Measurements from ENCODE around the gene BLMH.

BLMH gene

DNA sequence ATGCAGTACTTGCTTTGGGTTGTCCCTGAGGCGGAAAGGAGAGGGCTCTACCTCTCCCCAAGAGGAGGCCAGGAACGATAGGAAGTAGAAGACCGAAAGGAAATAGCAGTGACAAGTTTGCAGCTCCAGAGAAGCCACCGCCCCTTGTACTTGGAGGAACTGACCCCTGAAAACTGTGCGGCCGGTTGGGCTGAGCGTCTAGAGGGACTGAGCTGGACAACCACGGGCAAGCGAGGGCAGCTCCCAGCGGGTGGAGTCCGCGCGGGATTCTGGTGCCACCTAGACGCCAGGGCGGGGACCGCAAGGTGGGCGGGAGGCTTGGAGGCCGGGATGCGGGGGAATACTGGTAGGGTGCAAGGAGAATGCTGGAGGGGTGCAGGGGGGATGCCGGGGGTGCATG lies 55.0 kb downstream of the BLMH start:
- TF ChIP-seq, protein P1, sequence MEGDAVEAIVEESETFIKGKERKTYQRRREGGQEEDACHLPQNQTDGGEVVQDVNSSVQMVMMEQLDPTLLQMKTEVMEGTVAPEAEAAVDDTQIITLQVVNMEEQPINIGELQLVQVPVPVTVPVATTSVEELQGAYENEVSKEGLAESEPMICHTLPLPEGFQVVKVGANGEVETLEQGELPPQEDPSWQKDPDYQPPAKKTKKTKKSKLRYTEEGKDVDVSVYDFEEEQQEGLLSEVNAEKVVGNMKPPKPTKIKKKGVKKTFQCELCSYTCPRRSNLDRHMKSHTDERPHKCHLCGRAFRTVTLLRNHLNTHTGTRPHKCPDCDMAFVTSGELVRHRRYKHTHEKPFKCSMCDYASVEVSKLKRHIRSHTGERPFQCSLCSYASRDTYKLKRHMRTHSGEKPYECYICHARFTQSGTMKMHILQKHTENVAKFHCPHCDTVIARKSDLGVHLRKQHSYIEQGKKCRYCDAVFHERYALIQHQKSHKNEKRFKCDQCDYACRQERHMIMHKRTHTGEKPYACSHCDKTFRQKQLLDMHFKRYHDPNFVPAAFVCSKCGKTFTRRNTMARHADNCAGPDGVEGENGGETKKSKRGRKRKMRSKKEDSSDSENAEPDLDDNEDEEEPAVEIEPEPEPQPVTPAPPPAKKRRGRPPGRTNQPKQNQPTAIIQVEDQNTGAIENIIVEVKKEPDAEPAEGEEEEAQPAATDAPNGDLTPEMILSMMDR (conservative IDR thresholded peaks at IDR 0.05; ENCODE audit: low read depth), result peak; percentile 42
- DNase-seq (ENCODE audit: low spot score), result peak; percentile 55
- POLR2A ChIA-PET (ENCODE audit: low non-redundant PET), result no interaction called here
- CTCF ChIA-PET, result interaction anchor here (0.5 to 3.0 kb wide), 9 partner anchors 19 to 452 kb away, joined by 3 to 22 read pairs (median 4); no protein-coding TSS in a partner anchor
- no peak overlapping the region for H3K27ac ChIP-seq

- DNase-seq (ENCODE audit: low spot score), result no peak
- ChIA-PET CTCF (interaction anchor here (0.5 to 3.0 kb wide), 8 partner anchors 34 to 452 kb away, joined by 3 to 22 read pairs (median 4); no protein-coding TSS in a partner anchor), POLR2A (ENCODE audit: low non-redundant PET) (no interaction called here)
- no peak overlapping the region for H3K27ac ChIP-seq
- TF ChIP-seq, protein P1 (conservative IDR thresholded peaks at IDR 0.05; ENCODE audit: low read depth), result no peak
Measured at GRCh38 chr17:30236297-30236624, 55.5 kb downstream of the BLMH start.

GRCh38 chr17:30235386-30236296 lies 56.1 kb downstream of the BLMH start, which contains the start of gene SLC6A4:
SLC6A4 (minus strand) TSS chr17:30235697; CDS start chr17:30221958, 13,739 bp downstream.
- CTCF ChIA-PET, result interaction anchor here (0.6 to 3.0 kb wide), 8 partner anchors 13 to 173 kb away, joined by 3 to 22 read pairs (median 4); no protein-coding TSS in a partner anchor
- no peak within 1 kb of the TSS for H3K27ac ChIP-seq
- TF ChIP-seq, protein P1 (conservative IDR thresholded peaks at IDR 0.05; ENCODE audit: low read depth), result no peak
- DNase-seq (ENCODE audit: low spot score), result no peak
- POLR2A ChIA-PET (ENCODE audit: low non-redundant PET), result no interaction called here

DNA sequence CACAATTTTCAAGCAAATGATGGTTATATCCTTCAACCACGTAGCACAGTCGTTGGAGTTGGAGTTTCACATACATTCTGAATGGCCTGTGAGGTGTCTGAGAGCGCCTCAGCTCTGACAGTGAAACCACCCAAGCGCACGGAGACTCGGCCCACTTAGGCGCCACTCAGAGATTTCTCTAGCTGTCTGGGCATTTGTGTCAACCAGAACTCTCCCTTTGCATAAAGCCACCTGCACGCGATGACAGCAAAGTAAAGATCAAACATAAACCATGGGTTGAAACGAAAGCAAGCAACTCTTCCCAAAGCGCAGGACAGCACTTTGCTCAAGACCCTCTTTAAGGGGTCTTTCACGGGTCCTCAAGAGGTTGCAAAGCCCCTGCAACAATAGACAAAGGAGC lies 56.8 kb downstream of the BLMH start:
- no peak overlapping the region for H3K27ac ChIP-seq
- no peak for DNase-seq (ENCODE audit: low spot score)
- ChIA-PET POLR2A (ENCODE audit: low non-redundant PET) (no interaction called here), CTCF (interaction anchor here (1.0 to 3.0 kb wide), 4 partner anchors 14 to 173 kb away, joined by 3 to 22 read pairs (median 4); no protein-coding TSS in a partner anchor)
- TF ChIP-seq, protein P1 (conservative IDR thresholded peaks at IDR 0.05; ENCODE audit: low read depth), result no peak

GRCh38 chr17:30234296-30234695 lies 57.4 kb downstream of the BLMH start:
- no peak overlapping the region for H3K27ac ChIP-seq
- TF ChIP-seq, protein P1 (conservative IDR thresholded peaks at IDR 0.05; ENCODE audit: low read depth), result no peak
- DNase-seq (ENCODE audit: low spot score), result no peak
- ChIA-PET POLR2A (ENCODE audit: low non-redundant PET) (no interaction called here), CTCF (interaction anchor here (1.0 to 3.0 kb wide), 3 partner anchors 109 to 172 kb away, joined by 3 to 22 read pairs (median 4); no protein-coding TSS in a partner anchor)

DNA sequence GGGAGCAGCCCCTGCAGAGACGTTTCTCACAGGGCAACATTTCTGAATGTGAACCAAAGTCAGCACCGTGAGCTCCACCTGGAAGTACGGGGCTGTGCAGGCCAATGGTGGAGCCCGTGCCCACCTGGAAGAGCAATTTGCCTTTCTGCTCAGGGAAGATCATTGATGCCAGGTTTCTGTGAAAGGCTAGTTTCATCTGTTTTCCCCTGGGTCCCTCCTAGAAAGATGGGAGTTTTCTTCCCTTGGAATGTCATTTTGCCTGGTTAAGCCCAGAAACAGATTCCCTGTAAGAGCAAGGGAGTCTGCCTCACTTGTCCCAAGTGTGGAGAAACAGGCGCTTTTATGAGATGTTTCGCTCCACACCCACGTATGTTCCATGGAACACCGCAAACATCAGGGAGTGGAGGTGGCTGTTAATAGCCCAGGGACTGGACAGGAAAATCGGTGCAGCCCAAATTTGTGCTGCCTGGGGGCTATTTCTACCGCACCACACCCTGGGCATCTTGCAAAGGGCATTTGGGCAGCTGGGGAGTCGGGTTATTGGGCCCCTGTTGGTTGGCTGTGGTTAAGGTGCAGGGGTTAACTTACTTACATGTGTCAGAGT lies 58.8 kb downstream of the BLMH start:
- TF ChIP-seq, protein P1 (conservative IDR thresholded peaks at IDR 0.05; ENCODE audit: low read depth), result no peak
- DNase-seq (ENCODE audit: low spot score), result no peak
- CTCF ChIA-PET, result interaction anchor here (0.5 to 1.1 kb wide), 2 partner anchors 14 to 107 kb away, joined by 3 to 4 read pairs; no protein-coding TSS in a partner anchor
- POLR2A ChIA-PET (ENCODE audit: low non-redundant PET), result no interaction called here
- no peak overlapping the region for H3K27ac ChIP-seq
